H1 (cell line): ENCODE measurements around the gene FIGNL2. TPM values are rescaled to one million over a fixed set of nuclear protein-coding genes. Genes with fewer than 3 reads are reported as not detected.

Experiments used
- CTCF ChIA-PET: fragments of 300-600 bp; sonication (Branson Sonifier 250); formaldehyde crosslinking; loops from one replicate; lab custom pipeline; 2021; ENCODE audit not compliant: partially characterized antibody; lab: Charles Lee
- POLR2A ChIA-PET: fragments of 300-600 bp; sonication (Branson Sonifier 250); formaldehyde crosslinking; loops from one replicate; lab custom pipeline; 2021; ENCODE audit warnings: inconsistent platforms; ENCODE audit not compliant: partially characterized antibody; lab: Charles Lee
- DNase-seq, 2 experiments: peaks; one replicate each; pipeline versions ENCODE4 v3.0.0 to v3.0.0-alpha.2; 2010 to 2022; ENCODE audit warnings: low spot score in 2 of 2, low read depth in 1 of 2, mixed read lengths in 1 of 2
- FAIRE-seq: peaks from 2 replicates; lab custom pipeline; 2011; peaks lifted over from hg19 to GRCh38; lab: Jason Lieb, UNC
- H2AFZ ChIP-seq: 2 replicates; pipeline ENCODE4 v1.8.1; 2012; ENCODE audit warnings: low read length, inconsistent platforms
- H2AK5ac ChIP-seq: 2 replicates; pipeline ENCODE4 v1.6.1; 2013; ENCODE audit warnings: low read depth, low read length
- H2BK120ac ChIP-seq: replicated peaks from 2 replicates; pipeline ENCODE3; 2013; ENCODE audit warnings: low read depth, low read length, inconsistent platforms
- H2BK12ac ChIP-seq: 2 replicates; pipeline ENCODE4 v1.6.1; 2013; ENCODE audit warnings: low read depth, low read length
- H2BK15ac ChIP-seq: 2 replicates; pipeline ENCODE4 v1.6.1; 2013; ENCODE audit warnings: low read length
- H2BK20ac ChIP-seq: 2 replicates; pipeline ENCODE4 v1.6.1; 2013; ENCODE audit warnings: low read length
- H2BK5ac ChIP-seq: 2 replicates; pipeline ENCODE4 v1.6.1; 2013; ENCODE audit warnings: low read depth, low read length
- H3K14ac ChIP-seq: 2 replicates; pipeline ENCODE4 v1.6.1; 2013; ENCODE audit warnings: inconsistent platforms; ENCODE audit not compliant: insufficient read length
- H3K18ac ChIP-seq: 2 replicates; pipeline ENCODE4 v1.6.1; 2013; ENCODE audit warnings: low read length; ENCODE audit errors: extremely low read depth
- H3K23ac ChIP-seq: 2 replicates; pipeline ENCODE4 v1.6.1; 2013; ENCODE audit warnings: inconsistent platforms; ENCODE audit not compliant: insufficient read length
- H3K23me2 ChIP-seq: 2 replicates; pipeline ENCODE4 v1.6.1; 2013; ENCODE audit warnings: low read depth, low read length
- H3K27ac ChIP-seq: 2 replicates; pipeline ENCODE4 v1.6.1; 2011; ENCODE audit warnings: low read depth, low read length, inconsistent platforms
- H3K27me3 ChIP-seq, 4 experiments: replicated peaks in 1 of 4; 1 replicate in 1 of 4; 2 replicates in 3 of 4; pipeline versions ENCODE4 v1.6.1 to v1.8.1; 2011 to 2013; ENCODE audit warnings: low read length in 3 of 4, mild to moderate bottlenecking in 3 of 4, inconsistent platforms in 2 of 4, mixed read lengths in 2 of 4, moderate library complexity in 1 of 4; ENCODE audit not compliant: control insufficient read depth in 3 of 4, insufficient read depth in 3 of 4; ENCODE audit errors: extremely low read depth in 1 of 4
- H3K36me3 ChIP-seq, 4 experiments: 2 replicates each; pipeline versions ENCODE4 v1.6.1 to v1.8.1; 2011 to 2013; ENCODE audit warnings: mild to moderate bottlenecking in 4 of 4, low read length in 3 of 4, moderate library complexity in 2 of 4, control low read depth in 1 of 4, inconsistent platforms in 1 of 4; ENCODE audit not compliant: insufficient read depth in 4 of 4, control insufficient read depth in 2 of 4
- H3K4ac ChIP-seq: replicated peaks from 2 replicates; pipeline ENCODE3; 2013; ENCODE audit warnings: low read length, low read depth, mixed read lengths, inconsistent platforms; ENCODE audit not compliant: insufficient read length
- H3K4me1 ChIP-seq, 4 experiments: replicated peaks in 1 of 4; 1 replicate in 1 of 4; 2 replicates in 3 of 4; pipeline versions ENCODE4 v1.6.1 to v1.8.1; 2011 to 2013; ENCODE audit warnings: low read length in 3 of 4, inconsistent platforms in 2 of 4, mixed read lengths in 1 of 4; ENCODE audit not compliant: insufficient read depth in 4 of 4, control insufficient read depth in 3 of 4
- H3K4me2 ChIP-seq, 2 experiments: 2 replicates each; pipeline versions ENCODE4 v1.6.1 to v1.8.1; 2011 to 2013; ENCODE audit warnings: low read depth in 2 of 2, low read length in 2 of 2, control low read depth in 1 of 2, inconsistent platforms in 1 of 2, mild to moderate bottlenecking in 1 of 2; ENCODE audit not compliant: insufficient read depth in 1 of 2
- H3K4me3 ChIP-seq, 4 experiments: fragments of 200-600, 300-600 bp in 1 of 4; sonication (generic), shearing (Covaris generic), sonication (Bioruptor Twin) in 1 of 4; 2 replicates each; pipeline versions ENCODE4 v1.5.1 to v1.8.1; 2011 to 2016; ENCODE audit warnings: low read length in 4 of 4, low read depth in 3 of 4, control low read depth in 2 of 4, inconsistent platforms in 2 of 4, mild to moderate bottlenecking in 2 of 4, mixed read lengths in 1 of 4, moderate library complexity in 1 of 4; ENCODE audit not compliant: insufficient read depth in 2 of 4; ENCODE audit errors: extremely low read depth in 1 of 4
- H3K56ac ChIP-seq: replicated peaks from 2 replicates; pipeline ENCODE3; 2013; ENCODE audit warnings: low read depth, mild to moderate bottlenecking, mixed read lengths, low read length, inconsistent platforms; ENCODE audit not compliant: insufficient read length
- H3K79me1 ChIP-seq: 2 replicates; pipeline ENCODE4 v1.6.1; 2013; ENCODE audit warnings: low read depth, low read length, control low read depth
- H3K79me2 ChIP-seq, 2 experiments: 2 replicates each; pipeline versions ENCODE4 v1.6.1 to v1.8.1; 2012 to 2013; ENCODE audit warnings: low read length in 2 of 2, mild to moderate bottlenecking in 2 of 2, inconsistent platforms in 1 of 2; ENCODE audit not compliant: insufficient read depth in 2 of 2, control insufficient read depth in 1 of 2
- H3K9ac ChIP-seq, 4 experiments: replicated peaks in 1 of 4; 1 replicate in 1 of 4; 2 replicates in 3 of 4; pipeline versions ENCODE4 v1.6.1 to v1.8.1; 2011 to 2013; ENCODE audit warnings: low read depth in 3 of 4, low read length in 3 of 4, control low read depth in 2 of 4, mild to moderate bottlenecking in 2 of 4, moderate library complexity in 2 of 4, inconsistent platforms in 1 of 4; ENCODE audit errors: extremely low read depth in 1 of 4
- H3K9me3 ChIP-seq, 2 experiments: 2 replicates each; pipeline versions ENCODE4 v1.6.1 to v1.8.1; 2012 to 2013; ENCODE audit warnings: mild to moderate bottlenecking in 2 of 2, moderate library complexity in 2 of 2, control low read depth in 1 of 2, inconsistent platforms in 1 of 2, low read depth in 1 of 2, low read length in 1 of 2, mixed read lengths in 1 of 2; ENCODE audit not compliant: insufficient read depth in 2 of 2
- H4K20me1 ChIP-seq, 2 experiments: replicated peaks in 1 of 2; 2 replicates each; pipeline versions ENCODE3 to v1.8.1; 2011 to 2013; ENCODE audit warnings: inconsistent platforms in 2 of 2, low read length in 2 of 2, mild to moderate bottlenecking in 1 of 2; ENCODE audit not compliant: insufficient read depth in 2 of 2, control insufficient read depth in 1 of 2
- H4K5ac ChIP-seq: 2 replicates; pipeline ENCODE4 v1.6.1; 2013; ENCODE audit warnings: low read length, low read depth, mixed read lengths, inconsistent platforms; ENCODE audit not compliant: insufficient read length
- H4K8ac ChIP-seq: 2 replicates; pipeline ENCODE4 v1.8.0; 2013; ENCODE audit warnings: mild to moderate bottlenecking, moderate library complexity, low read length, inconsistent platforms; ENCODE audit not compliant: insufficient read depth; ENCODE audit errors: extremely low read depth
- H4K91ac ChIP-seq: replicated peaks from 2 replicates; pipeline ENCODE3; 2013; ENCODE audit warnings: low read length, mixed read lengths, inconsistent platforms; ENCODE audit not compliant: insufficient read length
- PHF8 ChIP-seq: fragments of 200-600 bp; sonication (generic); conservative IDR thresholded peaks from 2 replicates; pipeline ENCODE4 v1.7.1; 2012; ENCODE audit warnings: low read depth, mild to moderate bottlenecking, inconsistent platforms, low read length, moderate library complexity
- WGBS, 2 experiments: shearing (Covaris generic) in 1 of 2; methylation state at CpG; one replicate each; pipeline versions ENCODE4 v1.1.6 to v1.1.7; 2013 to 2015; ENCODE audit warnings: low lambda C conversion rate in 2 of 2, mixed read lengths in 2 of 2, inconsistent platforms in 1 of 2, low coverage in 1 of 2, missing lambda C conversion rate in 1 of 2; ENCODE audit not compliant: insufficient replicate concordance in 2 of 2, insufficient coverage in 1 of 2, insufficient read length in 1 of 2; ENCODE audit errors: extremely low coverage in 1 of 2, missing lambda C conversion rate in 1 of 2; 5-methylcytosine and 5-hydroxymethylcytosine counted together
- polyA plus RNA-seq, 7 experiments: library from polyadenylated mRNA; depleted of rRNA in 3 of 7; stranded (reverse) in 5 of 7; unstranded in 2 of 7; fragments of >200 nt in 5 of 7; fragments of 200-250 nt in 2 of 7; gene quantifications; 1 replicate in 5 of 7; 2 replicates in 1 of 7; 4 replicates in 1 of 7; pipeline versions ENCODE4 v1.2.1 to v1.2.3, GENCODE V29; 2011 to 2013; ENCODE audit warnings: missing spikeins in 2 of 7, mixed read lengths in 2 of 7
- total RNA-seq: library from RNA; stranded (reverse); fragmentation: NEBNext Ultra II Directional; extraction: Animal tissue kit (Norgen Biotek cat#: 25700); gene quantifications from 2 replicates; pipeline ENCODE4 v1.2.1, GENCODE V29; 2021

Gene FIGNL2
- total and polyA plus RNA-seq, 2 of the 8 experiments (the other 6 are each of a cell fraction or from before 2014, with no cell fraction given): 6.5 to 7.1 TPM

- H3K4me2 ChIP-seq: no peak overlapping the region
- no peak overlapping the region for H3K56ac ChIP-seq
- H4K91ac ChIP-seq: no peak overlapping the region
- H3K79me1 ChIP-seq: no peaks in the 10 kb centered on the region
- no peak overlapping the region for H4K8ac ChIP-seq
- no peak overlapping the region for H3K27ac ChIP-seq
- peak overlapping the region; percentile 44; the same call in 1 of the 2 replicates for H2AK5ac ChIP-seq
- H2BK5ac ChIP-seq: no peak overlapping the region
- no peak for TF ChIP-seq PHF8
- WGBS, 2 experiments: 80% methylated on average over 3 of the region's 3 CpGs; no CpG with 5 or more reads in 1 of the 2 experiments
- H3K23ac ChIP-seq: no peak overlapping the region
- H3K4me1 ChIP-seq: peaks cover 16 to 27% (median 24%) of the 10 kb centered on the region in 4 experiments
- no peak overlapping the region for H3K18ac ChIP-seq
- H3K14ac ChIP-seq: no peak overlapping the region
- no peak overlapping the region for H4K5ac ChIP-seq
- H2BK15ac ChIP-seq: peak overlapping the region; percentile 34; the same call in 1 of the 2 replicates
- H3K79me2 ChIP-seq: no peaks in the 10 kb centered on the region
- peaks cover 14% of the 10 kb centered on the region for H3K23me2 ChIP-seq
- DNase-seq: no peak
- no peak overlapping the region for H3K4ac ChIP-seq
- no peaks in the 10 kb centered on the region for H3K36me3 ChIP-seq
- ChIA-PET CTCF (interaction anchor here (0.7 to 6.8 kb wide), 4 partner anchors 11 to 330 kb away, joined by 3 to 90 read pairs (median 32); partner anchors contain the start of gene FIGNL2), POLR2A (interaction anchor here (1.0 to 11.2 kb wide), 2 partner anchors 8 to 9 kb away, joined by 5 to 107 read pairs; partner anchors contain the start of gene FIGNL2)
- H3K4me3 ChIP-seq: no peak overlapping the region
- no peaks in the 10 kb centered on the region for H4K20me1 ChIP-seq
- no peak overlapping the region for H2BK120ac ChIP-seq
- H2AFZ ChIP-seq: no peak overlapping the region
- no peak overlapping the region for H3K9ac ChIP-seq
- no peak overlapping the region for H2BK12ac ChIP-seq
- H3K9me3 ChIP-seq: no peaks in the 10 kb centered on the region
- no peak for FAIRE-seq
- H3K27me3 ChIP-seq: peaks cover 0 to 2% (median under 1%) of the 10 kb centered on the region in 4 experiments; a peak in 3 of 7 replicates
- H2BK20ac ChIP-seq: 0 out of 2 replicates have a peak overlapping the region, but pooled peaks have one; percentile 21
Observed at GRCh38 chr12:51860986-51861385, 12.5 kb upstream of the FIGNL2 start.
